T-cell (primary cell): ENCODE results near the gene KICS2. TPM values are rescaled to one million over a fixed set of nuclear protein-coding genes. Genes with fewer than 3 reads are reported as not detected.

Experiments
- ATAC-seq, 4 experiments: fragments of 200-7000 bp in 3 of 4; fragments of 150-1000 bp in 1 of 4; cut with Tn5 transposase; replicated peaks in 1 of 4; 1 replicate in 3 of 4; 2 replicates in 1 of 4; pipeline ENCODE4 v1.10.0; 2021; ENCODE audit warnings: moderate library complexity in 3 of 4, mild to moderate bottlenecking in 2 of 4, moderate number of reproducible peaks in 1 of 4
- CTCF ChIA-PET, 2 donors: fragments of 300-600 bp; sonication (Branson Sonifier 250); formaldehyde crosslinking; loops; one replicate each; lab custom pipeline; 2022; ENCODE audit warnings: antibody characterized with exemption in 2 of 2; lab: Charles Lee
- POLR2A ChIA-PET, 2 donors: fragments of 300-600 bp; sonication (Branson Sonifier 250); formaldehyde crosslinking; loops; one replicate each; lab custom pipeline; 2022; ENCODE audit warnings: antibody characterized with exemption in 2 of 2; lab: Charles Lee
- DNase-seq, 35 experiments: peaks; one replicate each; pipeline versions ENCODE4 v3.0.0 to v3.0.0-alpha.2; 2013 to 2023
- H3K27ac ChIP-seq: one replicate; pipeline ENCODE4 v1.5.1; 2013; ENCODE audit warnings: low read length
- H3K27me3 ChIP-seq, 2 experiments: replicated peaks in 1 of 2; 1 replicate in 1 of 2; 2 replicates in 1 of 2; pipeline versions ENCODE4 v1.6.1 to v1.7.0; 2013; ENCODE audit warnings: low read length in 1 of 2, mixed read lengths in 1 of 2; ENCODE audit not compliant: control insufficient read depth in 2 of 2, insufficient read depth in 2 of 2; ENCODE audit errors: extremely low read depth in 1 of 2
- H3K36me3 ChIP-seq, 2 donors: 1 replicate in 1 of 2; 2 replicates in 1 of 2; pipeline versions ENCODE4 v1.6.1 to v1.7.0; 2013; ENCODE audit warnings: low read length in 1 of 2; ENCODE audit not compliant: control insufficient read depth in 2 of 2, insufficient read depth in 1 of 2; ENCODE audit errors: extremely low read depth in 1 of 2
- H3K4me1 ChIP-seq, 2 experiments: 1 replicate in 1 of 2; 2 replicates in 1 of 2; pipeline versions ENCODE4 v1.6.1 to v1.7.0; 2013; ENCODE audit warnings: low read length in 2 of 2, mixed read lengths in 1 of 2; ENCODE audit not compliant: insufficient read depth in 2 of 2, control insufficient read depth in 1 of 2; ENCODE audit errors: extremely low read depth in 1 of 2
- H3K4me3 ChIP-seq, 2 donors: 1 replicate in 1 of 2; 2 replicates in 1 of 2; pipeline versions ENCODE4 v1.5.1 to v1.7.0; 2013; ENCODE audit warnings: mild to moderate bottlenecking in 2 of 2, low read length in 1 of 2, moderate library complexity in 1 of 2; ENCODE audit not compliant: control insufficient read depth in 1 of 2; ENCODE audit errors: extremely low read depth in 1 of 2
- H3K9me3 ChIP-seq: 2 replicates; pipeline ENCODE4 v1.7.0; 2013
- H3K27ac Mint-ChIP-seq, 2 donors: one replicate each; pipeline ENCODE4 v1.8.0; 2020 to 2021; ENCODE audit warnings: mild to moderate bottlenecking in 2 of 2, mixed read lengths in 2 of 2
- H3K27me3 Mint-ChIP-seq, 2 donors: one replicate each; pipeline ENCODE4 v1.8.0; 2021 to 2022; ENCODE audit warnings: mixed read lengths in 2 of 2
- H3K36me3 Mint-ChIP-seq: one replicate; pipeline ENCODE4 v1.8.0; 2021; ENCODE audit warnings: mixed read lengths
- H3K4me1 Mint-ChIP-seq, 3 donors: one replicate each; pipeline ENCODE4 v1.8.0; 2020 to 2022; ENCODE audit warnings: mixed read lengths in 3 of 3, mild to moderate bottlenecking in 1 of 3
- H3K4me3 Mint-ChIP-seq, 3 donors: one replicate each; pipeline ENCODE4 v1.8.0; 2020 to 2022; ENCODE audit warnings: mild to moderate bottlenecking in 3 of 3, mixed read lengths in 3 of 3, moderate library complexity in 3 of 3
- H3K9me3 Mint-ChIP-seq, 3 donors: one replicate each; pipeline ENCODE4 v1.8.0; 2020 to 2022; ENCODE audit warnings: mixed read lengths in 3 of 3
- WGBS: methylation state at CpG from one replicate; pipeline ENCODE4 v1.1.5; 2013; ENCODE audit warnings: missing lambda C conversion rate; ENCODE audit not compliant: insufficient coverage; 5-methylcytosine and 5-hydroxymethylcytosine counted together
- total RNA-seq, 35 experiments: library from RNA in 6 of 35; stranded (reverse) in 6 of 35; fragments of 120-200 nt in 1 of 35; gene quantifications; one replicate each; pipeline versions ENCODE4 v1.2.1 to v1.2.4 and lab custom pipeline; 2013 to 2026

KICS2 gene
- total RNA-seq, 5 donors from 2014 or later (not counting 1 experiment from before 2014, with no cell fraction given) = 18.8 to 24.6 (median 20.0) TPM

GRCh38 chr12:64240781-64241180 lies 18.7 kb upstream of the KICS2 start:
- DNase-seq = no peak
- Mint-ChIP-seq H3K36me3 (no peaks in the 10 kb centered on the region), H3K4me3 (no peak overlapping the region), H3K27ac (no peak overlapping the region), H3K27me3 (peaks cover 3 to 9% of the 10 kb centered on the region in 2 donors), H3K4me1 (no peaks in the 10 kb centered on the region), H3K9me3 (no peaks in the 10 kb centered on the region)
- 86% methylated on average over 1 of the region's 3 CpGs for WGBS
- Histone ChIP-seq H3K36me3 (peaks cover 0 to 3% of the 10 kb centered on the region in 2 donors), H3K27me3 (no peaks in the 10 kb centered on the region), H3K9me3 (no peaks in the 10 kb centered on the region), H3K4me3 (no peak overlapping the region), H3K4me1 (no peaks in the 10 kb centered on the region), H3K27ac (no peak overlapping the region)
- CTCF ChIA-PET = interaction anchor here (0.5 to 1.1 kb wide), 2 partner anchors 10 to 555 kb away, joined by 3 to 6 read pairs; no protein-coding TSS in a partner anchor
- no peak for ATAC-seq
- POLR2A ChIA-PET = no interaction called here

- no peak for ATAC-seq
- H3K27me3 ChIP-seq = peaks cover 0 to 5% of the 10 kb centered on the region in 2 experiments
- Mint-ChIP-seq H3K36me3 (no peaks in the 10 kb centered on the region), H3K4me3 (no peak overlapping the region), H3K27ac (no peak overlapping the region), H3K27me3 (peaks cover 4 to 16% of the 10 kb centered on the region in 2 donors), H3K4me1 (no peaks in the 10 kb centered on the region), H3K9me3 (no peaks in the 10 kb centered on the region)
- H3K36me3 ChIP-seq = peaks cover 0 to 3% of the 10 kb centered on the region in 2 donors
- no peak overlapping the region for H3K4me3 ChIP-seq
- no peak overlapping the region for H3K27ac ChIP-seq
- POLR2A ChIA-PET = interaction anchor here in 1 of 2 donors (0.6 kb wide), 1 partner anchor 367 kb away, joined by 9 read pairs; no protein-coding TSS in a partner anchor
- CTCF ChIA-PET = interaction anchor here in 1 of 2 donors (0.6 kb wide), 1 partner anchor 329 kb away, joined by 8 read pairs; no protein-coding TSS in a partner anchor
- no peaks in the 10 kb centered on the region for H3K9me3 ChIP-seq
- H3K4me1 ChIP-seq = no peaks in the 10 kb centered on the region
- DNase-seq = no peak
Observed at GRCh38 chr12:64237382-64237781, 15.3 kb upstream of the KICS2 start.

DNA sequence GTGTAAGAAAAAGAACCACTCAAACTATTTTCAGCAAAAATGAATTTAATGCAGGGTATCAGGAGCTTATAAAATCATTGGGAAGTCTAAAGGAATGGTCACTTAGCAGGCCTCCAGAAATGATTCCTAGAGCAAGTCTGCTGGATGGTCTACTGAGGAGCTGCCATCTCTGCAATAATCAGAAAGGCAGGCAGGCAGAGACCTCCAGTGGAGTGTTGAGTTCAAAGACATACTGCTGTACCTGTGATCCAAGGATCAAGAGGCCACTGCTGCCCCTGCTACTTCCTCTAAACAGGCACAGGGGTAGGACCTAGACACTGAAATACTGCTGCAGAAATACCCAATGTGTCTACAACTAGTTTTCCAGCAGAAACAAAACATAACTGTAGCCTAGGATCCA lies 14.5 kb upstream of the KICS2 start:
- Histone ChIP-seq H3K9me3 (no peaks in the 10 kb centered on the region), H3K4me1 (no peaks in the 10 kb centered on the region), H3K4me3 (no peak overlapping the region), H3K27me3 (peaks cover 0 to 6% of the 10 kb centered on the region in 2 experiments), H3K27ac (no peak overlapping the region), H3K36me3 (peaks cover 0 to 2% of the 10 kb centered on the region in 2 donors)
- ChIA-PET POLR2A (no interaction called here), CTCF (interaction anchor here in 1 of 2 donors (0.8 kb wide), 1 partner anchor 397 kb away, joined by 3 read pairs; no protein-coding TSS in a partner anchor)
- Mint-ChIP-seq H3K4me1 (no peaks in the 10 kb centered on the region), H3K4me3 (no peak overlapping the region), H3K9me3 (no peaks in the 10 kb centered on the region), H3K27ac (no peak overlapping the region), H3K36me3 (no peaks in the 10 kb centered on the region), H3K27me3 (peaks cover 4 to 16% of the 10 kb centered on the region in 2 donors)
- DNase-seq (no peak), ATAC-seq (no peak)

- H3K9me3 ChIP-seq = no peaks in the 10 kb centered on the region
- no peaks in the 10 kb centered on the region for H3K4me1 Mint-ChIP-seq
- peaks cover 15 to 28% of the 10 kb centered on the region in 2 donors for H3K27me3 Mint-ChIP-seq
- 50% methylated on average over 1 of the region's 1 CpG for WGBS
- peaks cover 0 to 8% of the 10 kb centered on the region in 2 experiments for H3K27me3 ChIP-seq
- POLR2A ChIA-PET = no interaction called here
- no peak for DNase-seq
- H3K27ac ChIP-seq = no peak overlapping the region
- H3K4me3 Mint-ChIP-seq = no peak overlapping the region
- no peaks in the 10 kb centered on the region for H3K36me3 Mint-ChIP-seq
- no peaks in the 10 kb centered on the region for H3K9me3 Mint-ChIP-seq
- H3K36me3 ChIP-seq = no peaks in the 10 kb centered on the region
- no peak overlapping the region for H3K4me3 ChIP-seq
- H3K4me1 ChIP-seq = no peaks in the 10 kb centered on the region
- CTCF ChIA-PET = no interaction called here
- no peak for ATAC-seq
- no peak overlapping the region for H3K27ac Mint-ChIP-seq
Observed at GRCh38 chr12:64232196-64232595, 10.1 kb upstream of the KICS2 start.

GRCh38 chr12:64229796-64230195 lies 7.7 kb upstream of the KICS2 start:
- Mint-ChIP-seq H3K27ac (no peak overlapping the region), H3K36me3 (no peaks in the 10 kb centered on the region), H3K27me3 (peaks cover 17 to 23% of the 10 kb centered on the region in 2 donors), H3K4me1 (no peaks in the 10 kb centered on the region), H3K4me3 (no peak overlapping the region), H3K9me3 (no peaks in the 10 kb centered on the region)
- ATAC-seq (no peak), DNase-seq (no peak)
- Histone ChIP-seq H3K27ac (no peak overlapping the region), H3K4me1 (no peaks in the 10 kb centered on the region), H3K4me3 (no peak overlapping the region), H3K9me3 (no peaks in the 10 kb centered on the region), H3K36me3 (no peaks in the 10 kb centered on the region), H3K27me3 (peaks cover 0 to 8% of the 10 kb centered on the region in 2 experiments)
- CTCF ChIA-PET = no interaction called here
- 93% methylated on average over 3 of the region's 5 CpGs for WGBS
- POLR2A ChIA-PET = no interaction called here

GRCh38 chr12:64229240-64229639 lies 7.1 kb upstream of the KICS2 start:
- H3K27me3 ChIP-seq = peaks cover 0 to 8% of the 10 kb centered on the region in 2 experiments
- ChIA-PET CTCF (no interaction called here), POLR2A (interaction anchor here in 1 of 2 donors (0.5 kb wide), 1 partner anchor 20 kb away, joined by 3 read pairs; no protein-coding TSS in a partner anchor)
- H3K36me3 Mint-ChIP-seq = no peaks in the 10 kb centered on the region
- H3K27ac ChIP-seq = no peak overlapping the region
- ATAC-seq (no peak), DNase-seq (no peak)
- no peaks in the 10 kb centered on the region for H3K36me3 ChIP-seq
- no peak overlapping the region for H3K4me3 ChIP-seq
- peaks cover 17 to 20% of the 10 kb centered on the region in 2 donors for H3K27me3 Mint-ChIP-seq
- H3K27ac Mint-ChIP-seq = no peak overlapping the region
- WGBS = 96% methylated on average over 2 of the region's 4 CpGs
- no peaks in the 10 kb centered on the region for H3K9me3 ChIP-seq
- H3K4me1 Mint-ChIP-seq = no peaks in the 10 kb centered on the region
- H3K9me3 Mint-ChIP-seq = no peaks in the 10 kb centered on the region
- no peaks in the 10 kb centered on the region for H3K4me1 ChIP-seq
- no peak overlapping the region for H3K4me3 Mint-ChIP-seq
